Measurements from ENCODE around the gene ADGRL1. TPM values are rescaled to one million over a fixed set of nuclear protein-coding genes. Genes with fewer than 3 reads are reported as not detected.

The ADGRL1 gene
- total RNA-seq, 2 donors from 2014 or later = 21.0 to 31.2 TPM

DNA sequence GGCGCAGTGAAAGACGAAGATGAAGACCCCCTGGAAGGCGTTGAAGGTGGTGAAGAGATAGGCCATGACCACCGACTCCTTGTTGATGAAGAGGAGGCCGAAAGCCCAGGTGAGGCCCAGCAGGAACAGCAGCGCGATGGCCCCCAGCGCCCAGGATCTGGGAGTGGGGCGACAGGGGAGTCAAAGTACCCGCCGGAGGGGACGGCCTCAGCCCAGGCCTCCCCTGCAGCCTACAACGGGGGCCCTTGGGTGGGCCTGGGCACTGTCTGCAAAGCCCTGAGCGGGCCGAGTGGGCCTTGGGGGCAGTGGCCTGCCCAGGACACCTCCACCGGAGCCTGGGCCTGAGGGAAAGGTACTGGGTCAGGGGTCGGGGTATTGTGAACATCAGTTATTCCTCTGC is 50.6 kb downstream of the ADGRL1 start:
- Histone ChIP-seq H3K36me3 (peaks cover 40% of the 10 kb centered on the region), H3K4me1 (peaks cover 0 to 4% of the 10 kb centered on the region in 2 donors), H3K27ac (no peak overlapping the region), H3K9me3 (no peaks in the 10 kb centered on the region), H3K27me3 (no peaks in the 10 kb centered on the region), H3K4me3 (no peak overlapping the region)
- TF ChIP-seq, protein P1, sequence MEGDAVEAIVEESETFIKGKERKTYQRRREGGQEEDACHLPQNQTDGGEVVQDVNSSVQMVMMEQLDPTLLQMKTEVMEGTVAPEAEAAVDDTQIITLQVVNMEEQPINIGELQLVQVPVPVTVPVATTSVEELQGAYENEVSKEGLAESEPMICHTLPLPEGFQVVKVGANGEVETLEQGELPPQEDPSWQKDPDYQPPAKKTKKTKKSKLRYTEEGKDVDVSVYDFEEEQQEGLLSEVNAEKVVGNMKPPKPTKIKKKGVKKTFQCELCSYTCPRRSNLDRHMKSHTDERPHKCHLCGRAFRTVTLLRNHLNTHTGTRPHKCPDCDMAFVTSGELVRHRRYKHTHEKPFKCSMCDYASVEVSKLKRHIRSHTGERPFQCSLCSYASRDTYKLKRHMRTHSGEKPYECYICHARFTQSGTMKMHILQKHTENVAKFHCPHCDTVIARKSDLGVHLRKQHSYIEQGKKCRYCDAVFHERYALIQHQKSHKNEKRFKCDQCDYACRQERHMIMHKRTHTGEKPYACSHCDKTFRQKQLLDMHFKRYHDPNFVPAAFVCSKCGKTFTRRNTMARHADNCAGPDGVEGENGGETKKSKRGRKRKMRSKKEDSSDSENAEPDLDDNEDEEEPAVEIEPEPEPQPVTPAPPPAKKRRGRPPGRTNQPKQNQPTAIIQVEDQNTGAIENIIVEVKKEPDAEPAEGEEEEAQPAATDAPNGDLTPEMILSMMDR (IDR thresholded peaks at IDR 0.05) = no peak
- no peak for DNase-seq (ENCODE audit: low spot score)

DNA sequence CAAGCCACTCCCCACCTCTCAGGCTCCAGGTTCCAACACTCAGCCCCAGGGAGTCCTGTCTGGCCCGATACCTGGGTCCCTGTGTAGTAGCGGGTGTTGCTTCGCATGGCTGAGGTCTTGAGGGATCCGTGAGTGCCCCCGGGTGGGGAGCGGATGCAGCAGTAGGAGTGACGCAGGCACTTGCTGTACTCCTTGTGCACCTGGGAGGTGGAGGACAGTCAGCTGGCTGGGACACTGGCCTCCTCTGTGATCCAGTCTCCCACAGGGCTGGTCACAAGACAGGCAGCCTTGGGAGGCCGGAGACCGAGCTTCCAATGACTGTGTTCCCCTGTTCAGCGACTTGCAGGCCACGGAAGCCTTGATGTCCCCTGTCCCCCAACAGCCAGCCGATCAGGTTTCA is 53.3 kb downstream of the ADGRL1 start:
- Histone ChIP-seq H3K27ac (no peak overlapping the region), H3K36me3 (peaks cover 30% of the 10 kb centered on the region), H3K27me3 (no peaks in the 10 kb centered on the region), H3K4me1 (peaks cover 0 to 27% of the 10 kb centered on the region in 2 donors), H3K9me3 (no peaks in the 10 kb centered on the region), H3K4me3 (no peak overlapping the region)
- DNase-seq (ENCODE audit: low spot score) = no peak
- TF ChIP-seq, protein P1 (IDR thresholded peaks at IDR 0.05) = no peak

DNA sequence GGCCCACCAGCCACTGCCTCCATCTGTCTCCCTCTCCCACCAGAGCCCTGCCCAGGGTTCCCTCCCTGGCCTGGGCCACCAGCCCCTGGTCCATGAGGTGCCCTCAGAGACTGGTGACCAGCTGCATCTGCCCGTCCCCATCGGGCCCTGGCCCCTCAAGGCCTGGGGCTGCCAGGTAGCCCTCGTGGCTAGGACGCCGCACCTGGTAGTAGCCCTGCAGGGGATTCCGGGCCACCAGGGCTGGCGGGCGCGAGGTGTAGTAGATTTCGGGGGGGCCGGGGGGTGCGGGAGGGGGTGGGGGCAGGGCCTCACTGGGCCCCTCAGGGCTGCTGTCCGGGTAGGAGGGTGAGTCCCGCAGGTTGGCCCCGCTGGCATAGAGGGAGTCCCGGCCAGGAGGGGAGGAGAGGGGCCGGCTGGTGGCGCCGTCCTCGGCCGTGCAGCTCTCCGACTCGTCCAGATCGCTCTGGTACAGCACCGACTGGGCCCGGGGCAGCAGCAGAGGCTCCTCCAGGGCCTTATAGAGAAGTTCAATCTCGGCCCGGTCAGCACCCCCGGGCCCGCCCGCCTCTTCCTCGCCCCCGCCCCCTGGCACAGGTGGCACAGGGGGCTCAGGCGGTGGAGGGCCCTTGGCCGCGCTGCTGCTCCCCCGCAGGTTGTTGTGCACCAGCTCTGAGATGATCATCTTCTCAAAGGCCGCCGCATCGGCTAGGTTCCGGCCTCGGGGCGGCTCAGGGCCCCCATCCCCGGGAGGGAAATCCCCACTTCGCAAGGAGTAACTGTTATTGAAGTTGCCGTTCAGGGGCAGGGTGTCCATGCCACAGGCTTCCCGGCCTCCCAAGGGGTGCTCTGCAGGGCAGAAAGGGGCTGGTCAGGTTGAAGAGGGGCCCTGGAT is 55.0 kb downstream of the ADGRL1 start:
- H3K4me3 ChIP-seq = no peak overlapping the region
- no peaks in the 10 kb centered on the region for H3K9me3 ChIP-seq
- peaks cover 13% of the 10 kb centered on the region for H3K36me3 ChIP-seq
- DNase-seq (ENCODE audit: low spot score) = no peak
- TF ChIP-seq, protein P1 (IDR thresholded peaks at IDR 0.05) = no peak
- peak overlapping the region; percentile 62 to 67 for H3K27ac ChIP-seq
- H3K27me3 ChIP-seq = no peaks in the 10 kb centered on the region
- H3K4me1 ChIP-seq = peaks cover 0 to 27% of the 10 kb centered on the region in 2 donors

DNA sequence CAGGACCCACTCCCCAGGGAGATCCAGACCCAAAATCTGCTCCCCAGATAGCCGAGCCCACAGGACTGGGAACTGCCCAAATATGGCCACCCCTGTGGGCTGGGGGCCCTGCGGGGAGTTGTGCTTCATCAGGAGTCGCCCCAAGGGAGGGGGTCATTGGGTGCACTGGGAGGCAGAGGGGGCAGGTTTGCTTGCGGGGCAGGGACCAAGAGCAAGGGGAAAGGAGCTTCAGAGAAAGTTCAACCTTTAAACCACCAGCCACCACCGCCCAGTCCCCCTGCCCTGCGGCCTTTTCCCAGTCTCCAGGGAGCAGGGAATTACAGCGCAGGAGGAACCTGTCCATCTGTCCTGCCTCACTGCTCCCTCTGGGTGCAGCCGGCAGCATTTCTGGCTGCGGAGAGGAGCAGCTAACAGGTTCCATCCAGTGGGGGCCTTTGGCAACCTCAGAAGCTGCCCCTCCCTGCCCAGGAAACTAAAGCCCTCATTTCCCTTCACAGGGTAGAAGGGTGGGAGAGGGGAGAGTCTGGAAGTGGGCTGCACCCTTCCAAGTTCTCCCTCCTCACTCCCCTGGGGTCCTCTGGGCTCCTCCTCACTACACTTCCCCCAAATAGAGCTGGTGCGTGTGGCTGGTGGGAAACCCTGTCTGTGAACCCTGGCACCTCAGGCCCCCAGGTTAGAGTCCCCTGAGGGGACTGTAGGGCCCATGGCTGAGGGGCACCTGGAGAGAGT is 55.8 kb downstream of the ADGRL1 start:
- TF ChIP-seq, protein P1 (IDR thresholded peaks at IDR 0.05) = no peak
- no peak for DNase-seq (ENCODE audit: low spot score)
- no peaks in the 10 kb centered on the region for H3K9me3 ChIP-seq
- peak overlapping the region in 1 of 2 donors; percentile 17 for H3K4me3 ChIP-seq
- no peaks in the 10 kb centered on the region for H3K27me3 ChIP-seq
- H3K36me3 ChIP-seq = peaks cover 5% of the 10 kb centered on the region
- peak overlapping the region; percentile 62 to 67 for H3K27ac ChIP-seq
- H3K4me1 ChIP-seq = peaks cover 0 to 27% of the 10 kb centered on the region in 2 donors

DNA sequence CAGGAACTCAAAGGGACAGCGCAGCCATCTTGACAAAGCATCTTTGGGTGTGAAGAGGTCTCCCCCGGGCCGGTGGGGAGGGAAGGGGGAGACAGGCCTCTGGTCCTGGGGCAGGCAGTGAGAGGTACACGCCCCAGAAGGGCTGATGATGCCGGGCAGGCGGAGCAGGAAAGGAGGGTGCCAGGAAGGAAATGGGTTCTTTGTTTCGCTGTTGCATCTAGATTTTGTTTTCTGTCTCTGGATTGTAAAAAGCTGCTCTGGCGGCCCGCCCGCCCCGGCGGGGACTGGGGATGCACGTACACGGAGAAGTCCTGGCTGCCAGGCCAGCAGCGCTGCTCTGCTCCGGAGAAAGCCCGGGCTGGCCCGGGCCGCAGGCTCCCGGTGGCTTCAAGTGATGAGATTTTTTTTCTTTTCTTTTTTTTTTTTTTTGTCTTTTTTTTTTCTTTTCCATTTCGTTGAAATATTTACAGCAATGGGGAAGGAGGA is 56.4 kb downstream of the ADGRL1 start:
- TF ChIP-seq, protein P1 (IDR thresholded peaks at IDR 0.05) = no peak
- Histone ChIP-seq H3K4me1 (peaks cover 0 to 27% of the 10 kb centered on the region in 2 donors), H3K4me3 (peak overlapping the region in 1 of 2 donors; percentile 17)

More for the DNA sequence above, 56.4 kb downstream of the ADGRL1 start:
- H3K27ac ChIP-seq = peak overlapping the region; percentile 62 to 67
- H3K36me3 ChIP-seq = no peaks in the 10 kb centered on the region
- DNase-seq (ENCODE audit: low spot score) = peak; percentile 87
- no peaks in the 10 kb centered on the region for H3K27me3 ChIP-seq
- H3K9me3 ChIP-seq = no peaks in the 10 kb centered on the region
